HG02973 (cell line): Measurements from ENCODE around the gene CROT.
"Not testable (repeated sequence)": the region's sequence is repeated elsewhere in the genome, so short reads cannot be mapped to it uniquely, and the experiment has no call there.

ENCODE experiments used
- ATAC-seq: cut with Tn5 transposase; IDR thresholded peaks from one replicate; pipeline ENCODE4 v1.9.1; 2021; ENCODE audit warnings: moderate library complexity; ENCODE audit not compliant: unreplicated experiment

CROT gene, protein sequence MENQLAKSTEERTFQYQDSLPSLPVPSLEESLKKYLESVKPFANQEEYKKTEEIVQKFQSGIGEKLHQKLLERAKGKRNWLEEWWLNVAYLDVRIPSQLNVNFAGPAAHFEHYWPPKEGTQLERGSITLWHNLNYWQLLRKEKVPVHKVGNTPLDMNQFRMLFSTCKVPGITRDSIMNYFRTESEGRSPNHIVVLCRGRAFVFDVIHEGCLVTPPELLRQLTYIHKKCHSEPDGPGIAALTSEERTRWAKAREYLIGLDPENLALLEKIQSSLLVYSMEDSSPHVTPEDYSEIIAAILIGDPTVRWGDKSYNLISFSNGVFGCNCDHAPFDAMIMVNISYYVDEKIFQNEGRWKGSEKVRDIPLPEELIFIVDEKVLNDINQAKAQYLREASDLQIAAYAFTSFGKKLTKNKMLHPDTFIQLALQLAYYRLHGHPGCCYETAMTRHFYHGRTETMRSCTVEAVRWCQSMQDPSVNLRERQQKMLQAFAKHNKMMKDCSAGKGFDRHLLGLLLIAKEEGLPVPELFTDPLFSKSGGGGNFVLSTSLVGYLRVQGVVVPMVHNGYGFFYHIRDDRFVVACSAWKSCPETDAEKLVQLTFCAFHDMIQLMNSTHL

GRCh38 chr7:87345166-87345927 is at the start of gene CROT:
Gene CROT, plus strand, starts transcription at chr7:87345664. Its CDS starts 3,405 bp downstream, at chr7:87349069.
- ATAC-seq = peak; percentile 96

- no peak for ATAC-seq
These were observed 44.7 kb upstream of the CROT start for GRCh38 chr7:87300756-87301155.

- ATAC-seq = no peak
These were observed 34.6 kb upstream of the CROT start for GRCh38 chr7:87310790-87311419.

GRCh38 chr7:87312215-87312865 is 33.1 kb upstream of the CROT start:
- peak; percentile 59 for ATAC-seq

DNA sequence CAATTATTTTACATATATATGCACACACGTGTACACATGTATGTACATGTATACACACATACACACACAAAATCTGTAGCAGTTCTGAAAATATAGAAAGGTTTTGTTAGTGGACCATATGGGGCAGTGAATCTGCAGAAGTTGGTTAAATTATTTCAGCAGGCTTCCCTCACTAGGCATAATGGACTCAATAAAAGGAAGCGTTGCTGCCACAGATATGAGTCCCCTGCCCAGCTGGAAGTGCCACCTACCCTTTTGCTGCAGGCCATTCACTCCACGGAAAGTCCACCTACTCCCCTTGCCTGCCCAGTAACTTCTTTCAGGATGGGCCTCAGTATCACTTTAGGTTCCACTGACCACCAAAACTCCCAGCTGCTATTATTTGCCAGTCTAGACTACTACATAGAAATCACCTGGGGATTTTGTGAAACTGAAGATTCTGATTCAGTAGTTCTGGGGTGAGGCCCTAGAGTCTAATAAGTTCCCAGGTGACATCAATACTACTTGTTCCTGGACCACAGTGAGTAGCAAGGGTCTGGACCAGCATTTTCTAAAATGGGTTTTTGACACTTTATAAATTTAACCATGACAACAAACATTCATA is 29.3 kb upstream of the CROT start:
- ATAC-seq = peak; percentile 88

- ATAC-seq = no peak
These were observed 28.5 kb upstream of the CROT start for GRCh38 chr7:87316846-87317552.

DNA sequence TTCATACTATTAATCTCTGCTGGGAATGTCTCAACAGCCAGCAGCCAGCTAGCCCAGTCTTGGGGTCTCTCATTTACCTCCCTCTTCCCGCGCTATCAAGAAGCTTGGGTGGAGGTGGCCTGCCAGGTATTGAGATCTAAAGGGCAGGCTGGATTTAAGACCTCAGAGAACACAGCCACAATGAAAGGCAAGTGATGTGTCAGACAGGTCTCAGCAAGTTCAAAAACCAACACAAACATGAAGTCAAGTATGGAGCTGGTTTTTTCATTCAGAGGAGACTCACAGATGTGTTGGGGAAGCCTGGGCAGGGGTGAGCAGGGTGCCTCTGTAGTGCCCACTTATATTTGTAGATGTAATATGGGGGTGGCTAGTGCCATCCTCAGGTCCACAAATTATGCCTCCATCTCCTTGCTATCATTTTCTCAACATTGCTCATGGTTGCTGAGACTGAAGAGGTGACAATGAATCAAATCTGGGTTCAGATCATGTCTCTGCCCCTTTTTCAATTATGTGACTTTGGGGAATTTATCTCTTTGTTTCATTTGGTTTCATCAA is 27.7 kb upstream of the CROT start:
- ATAC-seq = no peak

GRCh38 chr7:87318741-87319140 is 26.7 kb upstream of the CROT start:
- ATAC-seq = no peak

DNA sequence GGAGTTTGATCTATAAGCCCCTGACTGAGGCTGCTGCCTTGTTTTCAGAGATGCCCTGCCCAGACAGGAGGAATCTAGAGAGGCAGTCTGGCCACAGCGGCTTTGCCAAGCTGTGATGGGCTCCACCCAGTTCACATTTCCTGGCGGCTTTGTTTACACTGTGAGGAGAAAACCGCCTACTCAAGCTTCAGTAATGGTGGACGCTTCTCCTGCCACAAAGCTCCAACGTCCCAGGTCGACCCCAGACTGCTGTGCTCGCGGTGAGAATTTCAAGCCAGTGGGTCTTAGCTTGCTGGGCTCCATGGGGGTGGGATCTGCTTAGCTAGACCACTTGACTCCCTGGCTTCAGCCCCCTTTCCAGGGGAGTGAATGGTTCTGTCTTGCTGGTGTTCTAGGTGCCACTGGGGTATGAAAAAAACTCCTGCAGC is 26.3 kb upstream of the CROT start:
- ATAC-seq = not testable (repeated sequence)

GRCh38 chr7:87322912-87323311 is 22.6 kb upstream of the CROT start:
- no peak for ATAC-seq

GRCh38 chr7:87325576-87326370 is 19.7 kb upstream of the CROT start:
- ATAC-seq = no peak

DNA sequence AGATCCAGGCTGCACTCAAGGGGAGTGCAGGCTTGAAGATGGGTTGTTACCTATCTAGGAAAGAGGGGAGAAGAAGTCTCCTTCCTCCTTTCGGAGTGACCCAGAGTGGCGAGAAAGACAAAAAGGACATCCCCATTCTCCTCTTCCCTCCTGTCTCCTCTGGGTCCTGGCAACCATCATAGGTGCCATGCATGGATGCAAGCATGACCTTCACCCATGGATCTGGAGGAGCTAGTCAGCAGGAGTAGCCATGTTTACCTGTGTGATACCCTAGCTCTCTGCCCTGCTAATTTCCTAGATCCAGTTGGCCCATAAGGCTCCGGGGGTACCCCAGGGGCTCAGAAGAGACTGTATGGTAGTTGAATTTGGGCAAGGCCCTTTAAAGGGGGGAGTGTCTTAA is 17.2 kb upstream of the CROT start:
- ATAC-seq = no peak

GRCh38 chr7:87330316-87330715 is 15.1 kb upstream of the CROT start:
- ATAC-seq = no peak

DNA sequence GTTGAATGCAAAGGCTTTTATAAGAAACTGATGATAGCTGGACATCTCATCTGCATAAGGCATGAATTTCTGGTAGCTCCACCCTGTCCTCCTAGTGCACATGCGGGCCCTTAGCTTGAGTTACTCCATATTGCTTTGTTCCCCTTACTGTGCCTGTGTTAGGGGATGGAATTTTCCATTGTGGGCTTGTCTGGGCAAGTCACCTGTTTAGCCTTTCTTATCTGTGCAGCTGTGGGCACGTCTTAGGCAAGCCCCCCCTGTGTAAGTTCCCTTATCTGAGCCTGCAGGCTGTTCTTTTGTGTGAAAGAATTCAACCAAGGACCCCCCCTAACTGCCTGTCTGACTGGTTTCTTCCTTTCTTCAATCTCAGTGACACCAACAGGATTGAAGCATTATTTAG is 14.5 kb upstream of the CROT start:
- ATAC-seq = no peak

DNA sequence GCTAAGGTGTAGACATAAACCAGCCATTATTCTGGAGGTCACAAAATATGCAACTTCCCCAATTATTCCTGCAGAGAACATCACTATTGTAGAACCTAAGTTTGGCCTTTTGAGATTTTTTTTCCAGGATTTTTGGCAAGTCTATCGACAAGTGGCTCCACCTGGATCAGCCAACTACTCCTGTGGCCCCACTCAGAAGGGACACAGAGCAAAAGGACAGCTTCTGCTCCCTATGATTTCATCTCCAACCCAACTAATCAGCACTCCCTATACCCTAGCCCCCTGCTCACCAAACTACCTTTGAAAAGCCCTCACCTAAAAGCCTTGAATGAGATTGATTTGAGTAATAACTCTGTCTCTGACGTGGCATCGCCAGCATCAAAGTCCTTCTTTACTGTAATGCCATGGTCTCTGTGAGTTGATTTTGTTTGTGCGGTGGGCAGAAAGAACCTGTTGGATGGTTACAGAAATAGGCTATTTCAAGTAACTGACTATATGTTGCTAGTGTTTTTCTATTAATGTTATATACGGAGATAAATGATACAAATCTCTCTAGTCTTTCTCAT is 13.7 kb upstream of the CROT start:
- no peak for ATAC-seq

DNA sequence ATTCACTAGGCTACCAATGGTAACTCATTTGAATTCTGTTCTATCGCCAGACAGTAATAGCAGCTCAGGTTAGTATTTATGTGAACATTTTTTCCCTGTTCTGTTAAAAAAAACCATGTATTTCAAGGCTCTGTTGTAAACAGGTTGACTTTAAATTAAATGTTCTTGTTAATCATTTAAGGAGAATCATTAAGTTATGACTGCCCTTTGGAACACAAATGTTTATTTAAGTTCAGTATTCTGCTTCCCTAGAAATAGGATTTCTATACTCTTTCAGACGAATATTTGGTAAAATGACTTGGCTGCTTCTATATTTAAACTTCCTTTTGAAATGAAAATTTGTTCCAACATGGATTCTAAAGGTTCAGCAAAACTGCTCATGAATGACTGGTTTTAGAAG is 13.1 kb upstream of the CROT start:
- ATAC-seq = no peak

DNA sequence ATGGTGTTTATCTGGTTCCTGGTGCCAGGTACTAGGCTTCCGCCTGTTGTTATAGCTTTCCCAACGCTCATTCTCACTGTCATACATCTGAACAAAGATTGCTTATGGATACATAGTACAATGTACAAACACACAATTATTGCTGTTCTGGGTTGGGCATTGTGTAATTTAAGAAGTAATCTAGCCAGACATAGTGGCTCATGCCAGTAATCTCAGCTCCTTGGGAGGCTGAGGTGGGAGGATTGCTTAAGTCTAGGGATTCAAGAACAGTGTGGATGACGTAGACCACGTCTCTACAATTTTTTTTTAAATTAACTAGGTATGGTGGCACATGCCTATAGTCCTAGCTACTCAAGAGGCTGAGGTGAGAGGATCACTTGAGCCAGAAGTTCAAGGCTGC is 9.3 kb upstream of the CROT start:
- ATAC-seq = no peak

- no peak for ATAC-seq
These were observed 8.1 kb upstream of the CROT start for GRCh38 chr7:87337331-87337730.
